HG03378 (cell line): ENCODE data around the gene E2F4.

Experiments used
- ATAC-seq: cut with Tn5 transposase; IDR thresholded peaks from one replicate; pipeline ENCODE4 v1.9.1; 2021; ENCODE audit warnings: mild to moderate bottlenecking, moderate library complexity; ENCODE audit not compliant: unreplicated experiment

E2F4 gene

GRCh38 chr16:67173323-67173722 is 18.6 kb upstream of the E2F4 start:
- ATAC-seq: no peak

GRCh38 chr16:67173808-67174705 is 17.9 kb upstream of the E2F4 start:
- peak; percentile 40 for ATAC-seq

- no peak for ATAC-seq
Measured at GRCh38 chr16:67174706-67175231, 17.2 kb upstream of the E2F4 start.

GRCh38 chr16:67176662-67177061 is 15.3 kb upstream of the E2F4 start:
- no peak for ATAC-seq

GRCh38 chr16:67177743-67178699 is 13.9 kb upstream of the E2F4 start:
- ATAC-seq: no peak

GRCh38 chr16:67179421-67180080 is 12.4 kb upstream of the E2F4 start:
- ATAC-seq: no peak

- ATAC-seq: no peak
Measured at GRCh38 chr16:67180166-67180565, 11.8 kb upstream of the E2F4 start.

- ATAC-seq: no peak
Measured at GRCh38 chr16:67181346-67181745, 10.6 kb upstream of the E2F4 start.

- ATAC-seq: no peak
Measured at GRCh38 chr16:67182288-67182687, 9.7 kb upstream of the E2F4 start.

GRCh38 chr16:67183284-67183626 is 8.7 kb upstream of the E2F4 start:
- no peak for ATAC-seq

- ATAC-seq: peak; percentile 87
Measured at GRCh38 chr16:67183627-67184452, 8.1 kb upstream of the E2F4 start, which contains the start of gene MATCAP1. Gene MATCAP1, minus strand, starts transcription at chr16:67183963. Its CDS starts 3,353 bp downstream, at chr16:67180610.

GRCh38 chr16:67184453-67184994 is 7.4 kb upstream of the E2F4 start:
- ATAC-seq: no peak

GRCh38 chr16:67184995-67185650 is 6.8 kb upstream of the E2F4 start:
- ATAC-seq: no peak

GRCh38 chr16:67185651-67186134 is 6.3 kb upstream of the E2F4 start:
- ATAC-seq: no peak

- ATAC-seq: no peak
Measured at GRCh38 chr16:67186550-67186950, 5.4 kb upstream of the E2F4 start.

GRCh38 chr16:67187175-67187890 is 4.6 kb upstream of the E2F4 start:
- ATAC-seq: no peak

- ATAC-seq: no peak
Measured at GRCh38 chr16:67188323-67188722, 3.6 kb upstream of the E2F4 start.

GRCh38 chr16:67188798-67189197 is 3.2 kb upstream of the E2F4 start:
- no peak for ATAC-seq
